ENCODE measurements around the gene LARGE1.

LARGE1 gene

DNA sequence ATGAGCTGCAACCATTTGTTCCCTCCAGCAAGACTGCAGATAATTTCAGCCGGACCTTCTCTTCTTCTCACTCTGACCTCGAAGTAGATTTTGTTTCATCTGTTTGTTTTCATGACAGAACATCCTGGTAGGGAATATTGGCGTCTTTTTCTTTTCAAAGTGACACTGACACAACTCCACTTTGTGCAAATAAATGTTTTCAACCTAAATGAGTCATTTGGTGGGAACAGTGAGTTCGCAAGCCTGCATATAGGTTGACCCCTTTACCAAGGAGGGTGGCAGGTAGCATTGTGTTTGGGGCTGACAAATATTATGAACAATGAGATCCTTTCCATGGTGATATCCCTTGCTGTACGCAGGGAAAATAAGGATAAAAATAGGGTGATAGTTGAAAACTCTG, 55.0 kb downstream of the LARGE1 start:
- Histone ChIP-seq H3K9me3 (ENCODE audit: insufficient read depth, low read depth, low read length) (peaks cover 7% of the 10 kb centered on the region; the same call in 1 of the 2 replicates), H2AFZ (ENCODE audit: low read length) (no peak overlapping the region), H3F3A (ENCODE audit: low read depth) (no peaks in the 10 kb centered on the region), H3K79me2 (ENCODE audit: insufficient read depth, low read length) (no peaks in the 10 kb centered on the region), H3K27me3 (ENCODE audit: insufficient read depth, low read length, poor library complexity, severe bottlenecking) (no peaks in the 10 kb centered on the region), H3K9me2 (replicated peaks; ENCODE audit: low read depth, low read length) (no peaks in the 10 kb centered on the region), H3K9ac (ENCODE audit: low read depth, low read length, poor library complexity, severe bottlenecking) (no peak overlapping the region), H3K36me3 (ENCODE audit: insufficient read depth, low read length) (no peaks in the 10 kb centered on the region), H3K4me2 (ENCODE audit: low read depth, low read length, poor library complexity, severe bottlenecking) (no peak overlapping the region), H3K4me3 (ENCODE audit: low read length, poor library complexity, severe bottlenecking) (no peak overlapping the region), H3K4me1 (ENCODE audit: insufficient read depth, low read length, poor library complexity, severe bottlenecking) (no peaks in the 10 kb centered on the region), H4K20me1 (ENCODE audit: insufficient read depth, low read length, poor library complexity, severe bottlenecking) (no peaks in the 10 kb centered on the region)
- TF ChIP-seq, protein P1, sequence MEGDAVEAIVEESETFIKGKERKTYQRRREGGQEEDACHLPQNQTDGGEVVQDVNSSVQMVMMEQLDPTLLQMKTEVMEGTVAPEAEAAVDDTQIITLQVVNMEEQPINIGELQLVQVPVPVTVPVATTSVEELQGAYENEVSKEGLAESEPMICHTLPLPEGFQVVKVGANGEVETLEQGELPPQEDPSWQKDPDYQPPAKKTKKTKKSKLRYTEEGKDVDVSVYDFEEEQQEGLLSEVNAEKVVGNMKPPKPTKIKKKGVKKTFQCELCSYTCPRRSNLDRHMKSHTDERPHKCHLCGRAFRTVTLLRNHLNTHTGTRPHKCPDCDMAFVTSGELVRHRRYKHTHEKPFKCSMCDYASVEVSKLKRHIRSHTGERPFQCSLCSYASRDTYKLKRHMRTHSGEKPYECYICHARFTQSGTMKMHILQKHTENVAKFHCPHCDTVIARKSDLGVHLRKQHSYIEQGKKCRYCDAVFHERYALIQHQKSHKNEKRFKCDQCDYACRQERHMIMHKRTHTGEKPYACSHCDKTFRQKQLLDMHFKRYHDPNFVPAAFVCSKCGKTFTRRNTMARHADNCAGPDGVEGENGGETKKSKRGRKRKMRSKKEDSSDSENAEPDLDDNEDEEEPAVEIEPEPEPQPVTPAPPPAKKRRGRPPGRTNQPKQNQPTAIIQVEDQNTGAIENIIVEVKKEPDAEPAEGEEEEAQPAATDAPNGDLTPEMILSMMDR (conservative IDR thresholded peaks at IDR 0.05; ENCODE audit: low read length) = no peak
- TF ChIP-seq EZH2phosphoT487 (IDR thresholded peaks at IDR 0.05; ENCODE audit: borderline replicate concordance) = no peak

DNA sequence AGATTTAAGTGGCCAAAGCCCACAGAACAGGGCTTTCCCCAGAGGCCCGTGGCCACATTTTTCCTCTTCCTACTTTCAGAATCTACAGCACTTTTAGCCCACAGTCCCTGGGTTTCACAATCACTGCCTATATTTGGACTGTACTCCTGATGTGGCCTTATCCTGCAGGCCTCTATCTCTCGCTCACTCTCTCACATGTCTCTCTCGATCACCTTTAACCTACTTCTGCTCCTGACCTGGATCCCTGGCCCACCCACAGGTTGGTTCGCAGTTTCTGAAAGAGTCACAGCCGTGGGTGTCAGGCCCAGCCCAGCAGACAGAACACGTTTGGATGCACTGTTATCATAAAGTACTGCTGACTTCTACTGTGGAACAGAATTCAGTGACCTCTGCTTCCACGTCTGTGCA, 55.5 kb downstream of the LARGE1 start:
- H3K9me3 ChIP-seq (ENCODE audit: insufficient read depth, low read depth, low read length) = peaks cover 7% of the 10 kb centered on the region; the same call in 1 of the 2 replicates
- no peak overlapping the region for H3K4me2 ChIP-seq (ENCODE audit: low read depth, low read length, poor library complexity, severe bottlenecking)
- no peak overlapping the region for H2AFZ ChIP-seq (ENCODE audit: low read length)
- H3K27me3 ChIP-seq (ENCODE audit: insufficient read depth, low read length, poor library complexity, severe bottlenecking) = no peaks in the 10 kb centered on the region
- H3F3A ChIP-seq (ENCODE audit: low read depth) = no peaks in the 10 kb centered on the region
- TF ChIP-seq EZH2phosphoT487 (IDR thresholded peaks at IDR 0.05; ENCODE audit: borderline replicate concordance) = no peak
- TF ChIP-seq, protein P1 (conservative IDR thresholded peaks at IDR 0.05; ENCODE audit: low read length) = no peak
- H3K9me2 ChIP-seq (replicated peaks; ENCODE audit: low read depth, low read length) = no peaks in the 10 kb centered on the region
- H3K4me1 ChIP-seq (ENCODE audit: insufficient read depth, low read length, poor library complexity, severe bottlenecking) = no peaks in the 10 kb centered on the region
- no peak overlapping the region for H3K4me3 ChIP-seq (ENCODE audit: low read length, poor library complexity, severe bottlenecking)
- no peak overlapping the region for H3K9ac ChIP-seq (ENCODE audit: low read depth, low read length, poor library complexity, severe bottlenecking)
- H3K36me3 ChIP-seq (ENCODE audit: insufficient read depth, low read length) = no peaks in the 10 kb centered on the region
- no peaks in the 10 kb centered on the region for H3K79me2 ChIP-seq (ENCODE audit: insufficient read depth, low read length)
- H4K20me1 ChIP-seq (ENCODE audit: insufficient read depth, low read length, poor library complexity, severe bottlenecking) = no peaks in the 10 kb centered on the region

DNA sequence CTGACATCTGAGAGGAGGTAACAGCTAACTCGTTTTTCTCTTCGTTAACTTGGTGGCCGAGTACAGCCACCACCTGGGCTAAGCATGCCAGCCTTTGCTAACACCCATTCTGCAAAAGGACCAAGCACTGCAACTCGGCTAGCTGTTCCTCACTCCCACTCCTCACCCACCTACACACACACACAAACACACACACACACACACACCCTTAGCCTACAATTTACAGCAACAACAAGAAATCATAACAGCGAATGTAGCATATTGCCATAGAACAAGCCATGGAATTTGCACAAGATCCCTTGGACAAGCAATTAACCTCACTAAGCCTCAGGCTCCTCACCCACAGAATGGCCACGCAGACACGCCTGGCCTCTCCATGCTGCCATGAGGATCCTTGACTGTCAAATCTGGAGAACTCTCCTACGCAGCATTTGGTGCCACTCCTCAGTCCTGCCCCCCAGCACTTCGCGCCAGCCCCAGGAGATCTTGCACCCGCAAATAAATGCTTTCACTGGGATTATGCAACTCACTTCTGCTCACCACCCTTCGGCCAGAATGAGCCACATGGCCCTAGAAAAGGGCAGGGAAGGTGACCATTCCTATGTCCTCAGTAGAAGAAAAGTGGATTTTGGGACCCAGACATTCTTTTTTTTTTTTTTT, 58.9 kb downstream of the LARGE1 start:
- no peaks in the 10 kb centered on the region for H3K4me1 ChIP-seq (ENCODE audit: insufficient read depth, low read length, poor library complexity, severe bottlenecking)
- H3K9me3 ChIP-seq (ENCODE audit: insufficient read depth, low read depth, low read length) = peaks cover 8% of the 10 kb centered on the region; the same call in 1 of the 2 replicates
- TF ChIP-seq EZH2phosphoT487 (IDR thresholded peaks at IDR 0.05; ENCODE audit: borderline replicate concordance) = no peak
- TF ChIP-seq, protein P1 (conservative IDR thresholded peaks at IDR 0.05; ENCODE audit: low read length) = no peak
- H3K4me2 ChIP-seq (ENCODE audit: low read depth, low read length, poor library complexity, severe bottlenecking) = no peak overlapping the region
- no peak overlapping the region for H3K4me3 ChIP-seq (ENCODE audit: low read length, poor library complexity, severe bottlenecking)
- no peaks in the 10 kb centered on the region for H3K79me2 ChIP-seq (ENCODE audit: insufficient read depth, low read length)
- H3F3A ChIP-seq (ENCODE audit: low read depth) = no peaks in the 10 kb centered on the region
- H3K36me3 ChIP-seq (ENCODE audit: insufficient read depth, low read length) = no peaks in the 10 kb centered on the region
- H4K20me1 ChIP-seq (ENCODE audit: insufficient read depth, low read length, poor library complexity, severe bottlenecking) = no peaks in the 10 kb centered on the region
- H3K9ac ChIP-seq (ENCODE audit: low read depth, low read length, poor library complexity, severe bottlenecking) = no peak overlapping the region
- no peak overlapping the region for H2AFZ ChIP-seq (ENCODE audit: low read length)
- H3K9me2 ChIP-seq (replicated peaks; ENCODE audit: low read depth, low read length) = no peaks in the 10 kb centered on the region
- H3K27me3 ChIP-seq (ENCODE audit: insufficient read depth, low read length, poor library complexity, severe bottlenecking) = no peaks in the 10 kb centered on the region
